Measurements from ENCODE around the gene CLDN7. TPM values are rescaled to one million over a fixed set of nuclear protein-coding genes. Genes with fewer than 3 reads are reported as not detected.
"Not testable (repeated sequence)": the region's sequence is repeated elsewhere in the genome, so short reads cannot be mapped to it uniquely, and the experiment has no call there.

CLDN7 gene
- total and polyA plus RNA-seq, 2 donors from 2014 or later, result 119 to 233 TPM

DNA sequence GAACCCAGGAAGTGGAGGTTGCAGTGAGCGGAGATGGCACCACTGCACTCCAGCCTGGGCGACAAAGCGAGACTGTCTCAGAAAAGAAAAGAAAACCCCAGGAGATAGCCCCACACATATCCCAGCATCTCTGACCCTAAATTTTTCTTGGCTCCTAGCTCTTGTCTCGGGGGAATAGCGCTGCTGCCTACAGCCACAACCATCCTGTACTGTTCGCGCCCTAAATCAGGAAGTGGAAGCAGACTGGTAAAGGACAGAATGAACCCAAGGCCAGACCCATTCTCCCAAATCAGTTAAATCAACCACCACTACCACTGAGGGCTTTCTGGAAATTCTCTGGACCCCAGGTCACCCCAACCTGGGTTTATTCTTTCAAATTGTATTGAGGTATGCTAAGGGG is 12.4 kb downstream of the CLDN7 start:
- Histone ChIP-seq H3K4me3 (ENCODE audit: low read length in 3 of 3) (peak overlapping the region; percentile 62 to 86 (median 73)), H3K27me3 (ENCODE audit: control insufficient read depth, insufficient read depth, low read length) (no peaks in the 10 kb centered on the region), H3K36me3 (ENCODE audit: control insufficient read depth in 2 of 3, insufficient read depth in 3 of 3, low read length in 3 of 3) (peaks cover 7 to 22% (median 13%) of the 10 kb centered on the region in 3 donors), H3K27ac (ENCODE audit: low read depth in 2 of 2, low read length in 2 of 2) (no peak overlapping the region), H3K9ac (ENCODE audit: low read length in 3 of 3) (peak overlapping the region in 2 of 3 donors; percentile 91 to 97), H3K9me3 (ENCODE audit: control insufficient read depth in 2 of 3, insufficient read depth in 1 of 3, low read length in 3 of 3) (no peaks in the 10 kb centered on the region), H3K4me1 (ENCODE audit: control insufficient read depth in 2 of 3, insufficient read depth in 2 of 3, low read depth in 1 of 3, low read length in 3 of 3) (peaks cover 5 to 25% (median 19%) of the 10 kb centered on the region in 3 donors)
- TF ChIP-seq, protein P1, sequence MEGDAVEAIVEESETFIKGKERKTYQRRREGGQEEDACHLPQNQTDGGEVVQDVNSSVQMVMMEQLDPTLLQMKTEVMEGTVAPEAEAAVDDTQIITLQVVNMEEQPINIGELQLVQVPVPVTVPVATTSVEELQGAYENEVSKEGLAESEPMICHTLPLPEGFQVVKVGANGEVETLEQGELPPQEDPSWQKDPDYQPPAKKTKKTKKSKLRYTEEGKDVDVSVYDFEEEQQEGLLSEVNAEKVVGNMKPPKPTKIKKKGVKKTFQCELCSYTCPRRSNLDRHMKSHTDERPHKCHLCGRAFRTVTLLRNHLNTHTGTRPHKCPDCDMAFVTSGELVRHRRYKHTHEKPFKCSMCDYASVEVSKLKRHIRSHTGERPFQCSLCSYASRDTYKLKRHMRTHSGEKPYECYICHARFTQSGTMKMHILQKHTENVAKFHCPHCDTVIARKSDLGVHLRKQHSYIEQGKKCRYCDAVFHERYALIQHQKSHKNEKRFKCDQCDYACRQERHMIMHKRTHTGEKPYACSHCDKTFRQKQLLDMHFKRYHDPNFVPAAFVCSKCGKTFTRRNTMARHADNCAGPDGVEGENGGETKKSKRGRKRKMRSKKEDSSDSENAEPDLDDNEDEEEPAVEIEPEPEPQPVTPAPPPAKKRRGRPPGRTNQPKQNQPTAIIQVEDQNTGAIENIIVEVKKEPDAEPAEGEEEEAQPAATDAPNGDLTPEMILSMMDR (IDR thresholded peaks at IDR 0.05; ENCODE audit: borderline replicate concordance, extremely low read depth, insufficient read depth), result no peak
- intact Hi-C loops (cut with DNase I), result no loop called here
- no peak for DNase-seq
- FAIRE-seq, result no peak

DNA sequence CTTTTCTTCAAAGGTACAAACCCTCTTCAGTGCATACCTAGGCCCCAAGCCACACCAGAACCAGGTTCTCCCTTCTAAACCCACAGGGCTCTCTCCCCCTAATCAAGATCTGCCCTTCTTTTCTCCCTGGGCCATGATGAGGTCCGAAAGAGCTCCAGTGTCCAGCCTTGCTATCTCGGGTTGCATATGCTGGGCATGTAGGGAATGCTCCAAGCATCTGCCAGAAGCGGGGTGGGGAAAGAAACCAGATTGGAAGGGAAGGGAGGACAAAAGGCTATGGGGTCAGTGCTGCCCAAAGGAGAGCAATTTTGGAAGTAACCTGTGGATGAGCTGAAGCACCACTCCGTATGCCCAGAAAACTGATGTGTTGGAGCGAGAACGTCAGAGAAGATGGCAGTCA is 13.1 kb downstream of the CLDN7 start:
- Histone ChIP-seq H3K36me3 (ENCODE audit: control insufficient read depth in 2 of 3, insufficient read depth in 3 of 3, low read length in 3 of 3) (peaks cover 7 to 16% (median 16%) of the 10 kb centered on the region in 3 donors), H3K27me3 (ENCODE audit: control insufficient read depth, insufficient read depth, low read length) (no peaks in the 10 kb centered on the region), H3K4me1 (ENCODE audit: control insufficient read depth in 2 of 3, insufficient read depth in 2 of 3, low read depth in 1 of 3, low read length in 3 of 3) (peaks cover 5 to 25% (median 19%) of the 10 kb centered on the region in 3 donors), H3K9ac (ENCODE audit: low read length in 3 of 3) (no peak overlapping the region), H3K27ac (ENCODE audit: low read depth in 2 of 2, low read length in 2 of 2) (no peak overlapping the region), H3K9me3 (ENCODE audit: control insufficient read depth in 2 of 3, insufficient read depth in 1 of 3, low read length in 3 of 3) (no peaks in the 10 kb centered on the region), H3K4me3 (ENCODE audit: low read length in 3 of 3) (no peak overlapping the region)
- DNase-seq (no peak), FAIRE-seq (no peak)
- intact Hi-C loops (cut with DNase I), result no loop called here
- TF ChIP-seq, protein P1 (IDR thresholded peaks at IDR 0.05; ENCODE audit: borderline replicate concordance, extremely low read depth, insufficient read depth), result no peak

DNA sequence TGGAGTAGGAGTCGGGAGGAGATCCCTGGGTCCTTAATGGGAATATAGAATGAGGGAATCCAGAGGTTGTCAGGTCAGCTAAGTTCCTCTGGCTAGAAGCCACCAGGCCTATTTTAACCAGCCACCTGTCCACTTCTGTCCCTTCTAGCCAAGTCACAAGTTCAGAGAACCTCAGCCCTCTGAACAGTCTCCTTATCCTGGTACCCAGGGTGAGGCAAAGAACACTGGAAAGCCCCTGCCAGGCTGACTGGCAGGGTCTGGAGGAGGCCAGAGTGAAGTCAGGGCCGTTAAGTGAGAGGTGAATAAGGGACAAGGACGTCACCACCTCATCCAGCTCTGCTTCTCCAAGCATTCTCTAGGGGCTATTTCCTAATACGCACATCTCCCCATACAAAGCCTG is 13.5 kb downstream of the CLDN7 start:
- TF ChIP-seq, protein P1 (IDR thresholded peaks at IDR 0.05; ENCODE audit: borderline replicate concordance, extremely low read depth, insufficient read depth), result no peak

DNA sequence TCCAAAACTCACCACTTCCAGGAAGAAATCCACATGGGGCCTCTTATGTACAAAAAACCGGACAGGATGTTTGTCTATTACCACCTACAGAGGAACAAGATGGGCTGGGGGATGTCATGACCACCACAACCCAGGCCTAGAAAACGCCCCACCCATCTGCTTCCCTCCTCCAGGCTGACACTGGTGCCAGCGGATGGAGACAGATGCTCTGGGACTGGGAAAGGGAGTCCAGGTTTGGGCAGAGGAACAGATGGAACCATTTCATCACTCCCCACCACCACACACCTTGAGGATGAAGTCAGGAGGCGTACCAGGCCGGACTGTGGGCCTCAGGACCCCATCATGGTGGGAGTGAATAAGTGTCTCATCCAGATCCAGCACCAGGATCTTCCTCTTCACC is 15.5 kb downstream of the CLDN7 start:
- Histone ChIP-seq H3K4me1 (ENCODE audit: control insufficient read depth in 2 of 3, insufficient read depth in 2 of 3, low read depth in 1 of 3, low read length in 3 of 3) (peaks cover 0 to 26% (median 16%) of the 10 kb centered on the region in 3 donors), H3K27ac (ENCODE audit: low read depth in 2 of 2, low read length in 2 of 2) (no peak overlapping the region), H3K4me3 (ENCODE audit: low read length in 3 of 3) (no peak overlapping the region), H3K9ac (ENCODE audit: low read length in 3 of 3) (no peak overlapping the region), H3K9me3 (ENCODE audit: control insufficient read depth in 2 of 3, insufficient read depth in 1 of 3, low read length in 3 of 3) (no peaks in the 10 kb centered on the region), H3K36me3 (ENCODE audit: control insufficient read depth in 2 of 3, insufficient read depth in 3 of 3, low read length in 3 of 3) (peaks cover 7 to 16% (median 13%) of the 10 kb centered on the region in 3 donors), H3K27me3 (ENCODE audit: control insufficient read depth, insufficient read depth, low read length) (no peaks in the 10 kb centered on the region)
- intact Hi-C loops (cut with DNase I), result no loop called here
- DNase-seq (no peak), FAIRE-seq (no peak)
- TF ChIP-seq, protein P1 (IDR thresholded peaks at IDR 0.05; ENCODE audit: borderline replicate concordance, extremely low read depth, insufficient read depth), result no peak

More for the DNA sequence above, 13.5 kb downstream of the CLDN7 start:
- DNase-seq, result no peak
- Histone ChIP-seq H3K36me3 (ENCODE audit: control insufficient read depth in 2 of 3, insufficient read depth in 3 of 3, low read length in 3 of 3) (peaks cover 7 to 16% (median 13%) of the 10 kb centered on the region in 3 donors), H3K9ac (ENCODE audit: low read length in 3 of 3) (no peak overlapping the region), H3K27me3 (ENCODE audit: control insufficient read depth, insufficient read depth, low read length) (no peaks in the 10 kb centered on the region), H3K4me1 (ENCODE audit: control insufficient read depth in 2 of 3, insufficient read depth in 2 of 3, low read depth in 1 of 3, low read length in 3 of 3) (peaks cover 5 to 25% (median 19%) of the 10 kb centered on the region in 3 donors), H3K9me3 (ENCODE audit: control insufficient read depth in 2 of 3, insufficient read depth in 1 of 3, low read length in 3 of 3) (no peaks in the 10 kb centered on the region), H3K4me3 (ENCODE audit: low read length in 3 of 3) (no peak overlapping the region), H3K27ac (ENCODE audit: low read depth in 2 of 2, low read length in 2 of 2) (no peak overlapping the region)
- FAIRE-seq, result no peak
- intact Hi-C loops (cut with DNase I), result no loop called here

DNA sequence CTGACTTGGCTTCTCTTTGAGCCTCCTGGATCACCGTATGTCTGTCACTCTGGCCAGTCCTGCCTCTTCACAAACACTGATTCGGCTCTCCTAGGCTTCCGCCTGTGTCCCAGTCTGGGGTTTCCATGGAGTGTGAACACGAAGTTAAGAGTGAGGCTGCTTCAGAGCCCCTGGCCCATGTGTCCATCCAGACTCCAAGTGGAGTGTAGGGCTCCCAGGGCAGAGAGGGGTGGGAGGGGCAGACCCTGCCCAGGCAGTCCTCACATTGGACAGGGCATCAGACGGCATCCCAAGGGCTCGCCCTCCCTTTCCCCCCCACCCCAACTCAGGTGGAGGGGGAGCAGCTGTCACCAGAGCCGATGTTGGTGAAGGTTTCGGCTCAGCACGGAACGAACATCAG is 18.4 kb downstream of the CLDN7 start:
- Histone ChIP-seq H3K9ac (ENCODE audit: low read length in 3 of 3) (peak overlapping the region in 1 of 3 donors; percentile 89), H3K36me3 (ENCODE audit: control insufficient read depth in 2 of 3, insufficient read depth in 3 of 3, low read length in 3 of 3) (peaks cover 14 to 26% (median 22%) of the 10 kb centered on the region in 3 donors), H3K4me3 (ENCODE audit: low read length in 3 of 3) (peak overlapping the region in 1 of 3 donors; percentile 86), H3K4me1 (ENCODE audit: control insufficient read depth in 2 of 3, insufficient read depth in 2 of 3, low read depth in 1 of 3, low read length in 3 of 3) (peaks cover 7 to 26% (median 20%) of the 10 kb centered on the region in 3 donors)
- FAIRE-seq; H3K27me3 ChIP-seq (ENCODE audit: control insufficient read depth, insufficient read depth, low read length); intact Hi-C loops (cut with DNase I); H3K9me3 ChIP-seq (ENCODE audit: control insufficient read depth in 2 of 3, insufficient read depth in 1 of 3, low read length in 3 of 3); H3K27ac ChIP-seq (ENCODE audit: low read depth in 2 of 2, low read length in 2 of 2): not testable (repeated sequence)
- DNase-seq, result peak in 1 of 5 donors; percentile 55

Data from kidney (tissue), 14 donors.